GM12872 (cell line): ENCODE results near the gene TCF7.
A peak's percentile ranks its signal among the peaks of the same experiment; 100 is the strongest.

Source experiments
- TF ChIP-seq, protein P1 (sequence below): IDR thresholded peaks from 3 replicates; pipeline ENCODE4 v1.5.1; 2011; ENCODE audit warnings: low read depth, mild to moderate bottlenecking, low read length, moderate library complexity; ENCODE audit not compliant: insufficient read depth

TCF7 gene

DNA sequence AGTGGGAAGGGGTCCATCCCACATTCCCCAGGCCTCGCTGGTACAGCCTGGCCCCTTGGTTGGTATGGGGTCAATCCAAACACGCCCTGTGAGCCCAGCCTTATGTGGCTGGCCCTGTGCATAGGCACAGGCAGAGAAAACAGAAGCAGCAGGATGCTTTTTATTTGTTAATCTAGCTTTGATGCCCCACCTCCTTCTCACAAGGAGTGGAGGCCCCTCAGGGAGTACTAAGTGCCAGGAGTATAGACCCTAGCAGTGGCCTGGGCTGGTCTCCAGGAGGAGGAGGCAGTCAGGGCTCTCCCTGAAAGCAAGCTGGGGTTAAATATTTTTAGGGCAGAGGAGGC lies 14.6 kb upstream of the TCF7 start:
- TF ChIP-seq, protein P1, sequence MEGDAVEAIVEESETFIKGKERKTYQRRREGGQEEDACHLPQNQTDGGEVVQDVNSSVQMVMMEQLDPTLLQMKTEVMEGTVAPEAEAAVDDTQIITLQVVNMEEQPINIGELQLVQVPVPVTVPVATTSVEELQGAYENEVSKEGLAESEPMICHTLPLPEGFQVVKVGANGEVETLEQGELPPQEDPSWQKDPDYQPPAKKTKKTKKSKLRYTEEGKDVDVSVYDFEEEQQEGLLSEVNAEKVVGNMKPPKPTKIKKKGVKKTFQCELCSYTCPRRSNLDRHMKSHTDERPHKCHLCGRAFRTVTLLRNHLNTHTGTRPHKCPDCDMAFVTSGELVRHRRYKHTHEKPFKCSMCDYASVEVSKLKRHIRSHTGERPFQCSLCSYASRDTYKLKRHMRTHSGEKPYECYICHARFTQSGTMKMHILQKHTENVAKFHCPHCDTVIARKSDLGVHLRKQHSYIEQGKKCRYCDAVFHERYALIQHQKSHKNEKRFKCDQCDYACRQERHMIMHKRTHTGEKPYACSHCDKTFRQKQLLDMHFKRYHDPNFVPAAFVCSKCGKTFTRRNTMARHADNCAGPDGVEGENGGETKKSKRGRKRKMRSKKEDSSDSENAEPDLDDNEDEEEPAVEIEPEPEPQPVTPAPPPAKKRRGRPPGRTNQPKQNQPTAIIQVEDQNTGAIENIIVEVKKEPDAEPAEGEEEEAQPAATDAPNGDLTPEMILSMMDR: no peak

- TF ChIP-seq, protein P1: 0 out of 3 replicates have a peak, but pooled peaks have one; percentile 0
These were observed 14.0 kb upstream of the TCF7 start for GRCh38 chr5:134100283-134101091.

- TF ChIP-seq, protein P1: peak; percentile 88
These were observed 12.6 kb upstream of the TCF7 start for GRCh38 chr5:134101686-134102439.

DNA sequence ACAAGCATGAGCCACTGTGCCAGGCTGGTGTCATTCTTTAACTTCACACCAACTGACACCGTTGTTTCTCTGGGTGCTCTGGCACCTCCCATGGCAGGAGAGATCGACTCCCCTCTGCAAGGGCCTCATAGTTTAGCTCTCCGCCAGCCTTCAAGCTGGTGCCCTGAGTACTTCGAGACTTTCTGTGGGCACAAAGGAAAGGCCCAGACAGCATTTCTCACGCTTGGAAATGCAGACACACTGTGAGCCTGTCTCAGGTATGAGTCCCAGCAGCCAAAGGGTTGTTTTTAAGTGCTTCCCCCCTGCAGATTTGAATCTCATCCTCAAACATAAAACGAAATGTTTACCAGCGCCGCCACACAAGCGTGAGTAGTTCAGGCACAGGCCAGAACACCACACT lies 11.1 kb upstream of the TCF7 start:
- TF ChIP-seq, protein P1: no peak

- TF ChIP-seq, protein P1: no peak
These were observed 10.4 kb upstream of the TCF7 start for GRCh38 chr5:134103998-134104654.

DNA sequence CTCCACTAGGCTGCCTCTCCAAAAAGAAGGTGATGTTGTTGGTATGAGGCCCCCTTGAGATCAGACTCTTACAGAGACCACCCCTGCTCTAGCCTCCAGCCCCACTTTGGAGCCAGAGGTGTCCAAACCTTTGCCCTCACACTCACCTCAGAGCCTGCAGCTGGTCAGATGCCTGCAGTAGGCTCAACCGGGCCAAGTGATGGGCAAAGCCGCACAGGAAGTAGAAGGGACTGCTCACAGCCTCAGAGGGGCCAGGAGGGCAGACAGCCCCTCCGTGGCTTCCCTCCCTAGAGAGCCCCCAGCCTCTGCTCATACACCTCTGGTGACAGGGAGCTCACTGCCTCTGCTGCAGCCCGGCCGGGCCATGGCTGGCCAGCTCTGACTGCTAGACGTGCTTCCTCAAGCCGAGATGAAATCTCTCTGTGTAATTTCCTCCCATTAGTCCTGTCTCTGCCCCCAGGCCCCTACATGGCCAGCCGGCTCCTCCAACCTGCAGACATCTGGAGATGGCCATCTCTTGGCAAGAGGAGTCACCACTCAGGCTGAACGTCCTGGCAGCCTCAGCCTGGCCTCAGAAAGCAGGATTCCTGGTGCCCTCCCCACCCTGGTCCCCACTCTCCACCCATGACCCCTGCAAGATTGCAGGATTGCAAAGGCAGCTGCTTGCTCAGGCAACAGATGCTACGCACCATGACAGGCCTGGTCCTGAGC lies 7.3 kb upstream of the TCF7 start:
- TF ChIP-seq, protein P1: no peak

GRCh38 chr5:134107779-134108178 lies 6.7 kb upstream of the TCF7 start:
- TF ChIP-seq, protein P1: no peak
